Activated CD8-positive, alpha-beta memory T cell treated with anti-CD3 and anti-CD28 coated beads, Interleukin-2, amount 50 U/mL, for 48 hours (primary cell): Measurements from ENCODE around the gene UXT.
"Not testable (repeated sequence)": the region's sequence is repeated elsewhere in the genome, so short reads cannot be mapped to it uniquely, and the experiment has no call there.

Experiments
- DNase-seq: peaks from one replicate; pipeline ENCODE4 v3.0.0-alpha.2; 2020

Gene UXT

DNA sequence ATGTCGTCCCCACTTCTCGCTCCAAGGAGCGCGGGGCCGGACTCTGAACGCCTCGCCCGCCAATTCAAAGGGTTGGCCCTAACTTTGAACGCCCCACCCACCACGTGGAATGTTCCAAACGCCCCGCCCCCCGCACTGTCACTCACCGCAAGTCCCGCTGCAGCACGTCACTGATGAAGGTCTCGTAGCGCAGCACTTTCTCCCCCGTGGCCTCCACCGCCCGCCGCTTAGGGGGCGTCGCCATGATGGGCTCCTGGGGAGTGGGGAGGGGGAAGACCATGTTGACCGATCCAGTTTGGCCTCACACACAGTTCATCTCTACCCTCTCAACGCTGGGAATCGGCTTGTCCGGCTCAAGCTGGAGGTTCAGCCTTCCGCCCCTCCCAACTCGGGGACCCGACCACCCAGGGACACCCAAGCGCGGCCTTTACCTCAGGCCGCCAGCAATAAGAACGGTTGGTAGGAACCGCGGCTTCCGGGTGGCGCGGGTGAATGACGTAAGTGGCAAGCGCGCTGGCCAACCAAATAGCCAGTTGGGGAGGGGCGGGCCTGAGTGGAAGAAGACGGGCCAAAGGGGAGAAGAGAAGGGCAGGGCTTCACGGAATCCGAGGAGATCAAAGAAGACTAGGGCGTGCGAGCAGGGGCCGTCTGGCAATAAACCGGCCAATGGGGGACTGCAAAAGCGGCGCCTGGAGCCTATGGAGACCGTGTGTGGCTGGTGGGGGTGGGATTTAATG, at the start of gene UXT:
TSS of gene UXT (minus strand) at position 497 of the 737 bp plus-strand sequence. CDS start at position 244, 253 bp downstream.
- DNase-seq, result peak; percentile 94

DNA sequence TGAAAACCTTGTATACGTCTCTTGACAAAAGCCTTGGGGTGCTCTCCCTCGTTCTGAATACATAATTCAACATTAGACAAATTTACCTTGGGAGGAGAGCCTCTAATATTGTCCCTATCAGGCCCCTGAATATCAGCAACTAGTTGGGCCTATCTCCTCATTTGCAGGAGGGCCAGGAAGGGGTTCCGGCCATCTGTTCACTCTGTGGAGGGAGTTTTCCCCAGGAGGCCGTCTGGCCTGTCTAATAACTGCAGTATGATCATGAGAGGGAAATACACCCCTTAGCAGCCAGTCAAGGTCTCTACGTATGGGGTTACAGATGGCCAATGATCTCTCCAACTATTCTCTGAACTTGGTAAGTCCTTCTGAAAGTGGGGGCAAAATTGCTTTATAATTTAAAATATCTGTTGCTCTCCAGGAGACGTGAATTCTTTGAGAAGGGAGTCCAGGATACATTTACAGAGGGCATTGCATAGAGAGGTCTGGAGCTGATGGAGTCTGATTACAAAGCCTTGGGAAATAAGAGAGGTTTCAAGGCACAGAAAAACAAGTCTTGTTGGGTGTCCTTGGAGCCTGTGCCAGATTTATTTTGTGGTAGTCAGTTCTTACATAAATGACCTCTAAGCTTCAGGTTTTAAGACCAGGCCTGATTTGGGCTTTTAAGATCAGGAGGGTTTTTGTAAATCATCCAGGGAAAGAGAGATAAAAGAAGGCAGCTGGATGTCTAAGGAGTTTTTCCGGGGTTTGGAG, 48.2 kb upstream of the UXT start:
- no peak for DNase-seq

GRCh38 chrX:47706575-47706974, 47.6 kb upstream of the UXT start:
- no peak for DNase-seq

GRCh38 chrX:47704736-47705135, 45.8 kb upstream of the UXT start:
- no peak for DNase-seq

GRCh38 chrX:47697181-47697580, 38.2 kb upstream of the UXT start:
- no peak for DNase-seq

DNA sequence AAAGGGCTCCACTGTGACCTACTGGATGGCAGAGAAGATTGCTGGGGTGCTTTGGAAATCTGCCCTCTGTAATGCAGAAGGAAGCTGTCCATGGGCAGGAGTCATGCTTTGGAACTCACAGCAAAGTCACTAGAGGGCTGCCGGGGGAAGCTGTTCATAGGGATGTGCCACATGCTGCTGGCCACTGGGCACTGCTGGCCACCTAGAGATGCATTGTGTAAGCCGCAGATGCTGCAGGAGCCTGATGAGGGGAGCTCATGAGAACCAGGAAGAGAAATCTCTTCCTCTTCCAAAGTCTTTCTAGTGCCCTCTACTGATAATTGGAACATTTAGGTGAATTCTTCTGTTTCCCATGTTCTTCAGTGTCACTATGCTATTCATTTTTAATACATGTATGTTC, 31.2 kb upstream of the UXT start:
- DNase-seq, result no peak

- no peak for DNase-seq
Observed at GRCh38 chrX:47687263-47687662, 28.3 kb upstream of the UXT start.

- DNase-seq, result no peak
Observed at GRCh38 chrX:47683829-47684205, 24.8 kb upstream of the UXT start.

DNA sequence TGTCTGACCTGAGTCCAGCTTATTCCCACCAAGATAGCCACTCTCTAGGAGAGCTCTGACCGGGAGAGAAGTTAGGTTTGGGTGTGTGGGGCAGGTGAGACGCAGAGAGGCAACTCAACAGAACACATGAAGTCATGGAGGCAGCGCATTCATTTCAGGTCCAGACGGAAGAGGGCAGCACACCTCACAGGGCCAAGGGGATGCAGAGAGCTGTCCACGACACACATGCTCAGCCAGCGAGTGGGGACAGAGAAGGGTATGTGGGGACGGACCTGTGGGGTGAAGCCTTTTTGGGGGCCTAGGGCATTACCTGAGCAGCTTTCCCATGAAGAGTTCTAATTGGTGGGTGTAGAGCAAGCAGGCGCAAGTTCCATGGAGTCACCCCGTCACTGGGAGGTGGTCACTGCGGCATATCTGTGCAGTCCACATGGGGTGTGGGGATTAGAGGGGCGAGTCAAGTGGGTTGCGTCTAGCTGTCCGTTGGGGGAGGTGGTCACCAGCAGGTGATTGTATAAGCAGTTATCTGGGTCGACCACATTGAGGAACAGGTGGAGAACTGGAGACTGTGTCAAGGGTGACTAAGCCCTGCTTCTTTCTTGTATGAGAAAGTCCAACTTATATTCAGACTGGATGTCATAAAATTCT, 24.3 kb upstream of the UXT start:
- no peak for DNase-seq

DNA sequence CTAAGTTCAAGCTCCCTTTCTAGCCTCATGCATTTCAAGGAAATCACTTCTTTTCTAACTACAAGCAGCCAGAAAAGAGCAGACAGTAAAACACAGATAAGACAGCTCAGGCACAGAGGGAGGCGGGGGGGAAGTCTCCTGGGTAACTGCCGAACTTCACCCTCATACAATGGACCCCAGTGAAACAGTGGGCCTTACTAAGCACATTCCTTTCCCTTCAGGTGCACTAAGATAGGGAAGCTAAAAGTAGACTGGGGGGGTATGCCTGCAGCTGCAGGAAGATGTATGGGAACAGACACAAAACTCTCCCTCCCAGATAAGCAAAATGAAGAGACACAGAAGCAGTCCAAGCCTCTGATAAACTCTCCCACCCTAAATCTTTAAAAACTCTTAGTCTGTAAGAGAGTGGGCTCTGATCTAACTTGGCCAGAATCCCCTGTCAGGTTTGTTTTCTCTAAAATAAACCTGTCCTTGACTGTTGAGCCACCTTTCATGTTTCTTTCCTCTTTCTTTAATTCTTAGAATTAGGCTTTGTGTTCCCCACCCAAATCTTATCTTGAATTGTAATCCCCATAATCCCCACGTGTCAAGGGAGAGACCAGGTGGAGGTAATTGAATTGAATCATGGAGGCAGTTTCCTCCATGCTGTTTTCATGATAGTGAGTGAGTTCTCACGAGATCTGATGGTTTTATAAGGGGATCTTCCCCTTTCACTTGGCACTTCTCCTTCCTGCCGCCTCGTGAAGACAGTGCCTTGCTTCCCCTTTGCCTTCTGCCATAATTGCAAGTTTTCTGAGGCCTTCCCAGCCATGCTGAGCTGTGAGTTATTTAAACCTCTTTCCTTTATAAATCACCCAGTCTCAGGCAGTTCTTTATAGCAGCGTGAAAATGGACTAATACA, 17.2 kb upstream of the UXT start:
- not testable (repeated sequence) for DNase-seq

- no peak for DNase-seq
Observed at GRCh38 chrX:47674776-47675175, 15.8 kb upstream of the UXT start.

DNA sequence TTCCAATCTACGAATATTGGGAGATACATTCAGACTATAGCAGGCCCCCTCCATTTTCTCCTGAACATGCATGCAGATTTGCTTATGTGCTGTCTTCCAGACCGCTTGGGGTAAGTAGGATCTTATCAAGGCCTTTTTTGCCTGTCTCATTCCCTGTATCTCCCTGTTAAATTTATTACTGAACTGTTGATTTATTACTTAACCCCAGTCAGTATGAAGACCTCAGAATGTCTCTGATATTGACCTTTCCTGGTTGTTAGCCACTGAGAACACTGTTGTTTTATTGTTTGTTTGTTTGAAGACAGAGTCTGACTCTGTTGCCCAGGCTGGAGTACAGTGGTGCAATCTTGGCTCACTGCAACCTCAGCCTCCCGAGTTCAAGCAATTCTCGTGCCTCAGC, 6.8 kb upstream of the UXT start:
- not testable (repeated sequence) for DNase-seq

DNA sequence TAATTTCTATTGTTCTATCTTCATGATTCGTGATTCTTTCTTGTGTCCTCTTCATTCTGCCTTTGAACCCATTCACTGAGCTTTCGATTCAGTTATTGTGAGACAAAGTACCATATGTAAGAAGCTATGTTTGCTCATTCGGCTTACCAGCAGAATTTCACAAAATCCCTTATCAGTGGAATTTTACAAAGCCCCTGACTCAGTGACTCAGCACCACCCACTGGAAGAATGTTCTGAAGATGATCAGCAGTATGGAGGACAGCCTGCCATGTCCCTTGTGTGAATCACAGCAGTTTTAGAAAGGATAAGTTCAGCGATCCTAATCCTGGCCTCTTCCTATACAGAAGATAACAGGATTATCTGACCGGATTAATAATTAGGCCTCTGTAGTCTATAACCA, 5.8 kb upstream of the UXT start:
- DNase-seq, result no peak

DNA sequence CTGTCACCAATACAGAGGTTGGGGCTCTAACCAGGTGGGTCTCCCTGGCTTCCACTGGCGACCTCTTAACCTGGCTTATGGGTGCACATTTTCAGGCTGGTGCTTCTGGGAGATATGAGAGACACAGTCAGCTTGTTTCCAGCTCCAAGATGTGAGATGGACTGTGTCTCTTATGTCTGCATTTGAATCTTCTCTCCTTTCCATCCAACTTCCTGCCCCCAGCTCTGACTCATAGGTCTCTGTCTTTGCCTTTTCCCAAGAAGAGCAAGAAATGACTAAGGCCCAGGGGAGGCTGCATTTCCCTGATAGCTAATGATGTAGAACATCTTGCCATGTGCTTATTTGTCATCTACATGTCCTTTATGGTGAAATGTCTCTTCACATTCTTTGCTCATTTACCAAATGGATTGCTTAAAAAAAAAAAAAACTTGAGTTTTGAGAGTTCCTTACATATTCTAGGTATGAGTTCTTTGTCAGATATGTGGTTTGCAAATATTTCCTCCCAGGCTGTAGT, 3.2 kb upstream of the UXT start:
- DNase-seq, result no peak

- no peak for DNase-seq
Observed at GRCh38 chrX:47661539-47661938, 2.6 kb upstream of the UXT start.

DNA sequence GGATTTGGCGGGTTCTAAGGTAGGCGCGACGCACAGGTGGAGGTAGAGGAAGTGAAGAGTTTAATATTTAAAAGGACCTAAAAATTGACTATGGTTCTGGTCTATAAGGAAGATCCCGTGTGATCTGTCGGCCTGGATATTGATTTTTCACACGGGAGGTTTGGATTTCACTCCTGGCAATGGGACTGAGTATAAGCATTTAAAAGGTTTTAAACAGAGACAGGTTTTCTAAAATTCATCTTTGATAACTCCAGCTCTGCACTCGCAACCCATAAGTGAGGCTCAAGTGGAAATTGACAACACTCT, 394 bp upstream of the UXT start:
- DNase-seq, result no peak

- DNase-seq, result no peak
Observed at GRCh38 chrX:47658301-47658683, 688 bp downstream of the UXT start.

DNA sequence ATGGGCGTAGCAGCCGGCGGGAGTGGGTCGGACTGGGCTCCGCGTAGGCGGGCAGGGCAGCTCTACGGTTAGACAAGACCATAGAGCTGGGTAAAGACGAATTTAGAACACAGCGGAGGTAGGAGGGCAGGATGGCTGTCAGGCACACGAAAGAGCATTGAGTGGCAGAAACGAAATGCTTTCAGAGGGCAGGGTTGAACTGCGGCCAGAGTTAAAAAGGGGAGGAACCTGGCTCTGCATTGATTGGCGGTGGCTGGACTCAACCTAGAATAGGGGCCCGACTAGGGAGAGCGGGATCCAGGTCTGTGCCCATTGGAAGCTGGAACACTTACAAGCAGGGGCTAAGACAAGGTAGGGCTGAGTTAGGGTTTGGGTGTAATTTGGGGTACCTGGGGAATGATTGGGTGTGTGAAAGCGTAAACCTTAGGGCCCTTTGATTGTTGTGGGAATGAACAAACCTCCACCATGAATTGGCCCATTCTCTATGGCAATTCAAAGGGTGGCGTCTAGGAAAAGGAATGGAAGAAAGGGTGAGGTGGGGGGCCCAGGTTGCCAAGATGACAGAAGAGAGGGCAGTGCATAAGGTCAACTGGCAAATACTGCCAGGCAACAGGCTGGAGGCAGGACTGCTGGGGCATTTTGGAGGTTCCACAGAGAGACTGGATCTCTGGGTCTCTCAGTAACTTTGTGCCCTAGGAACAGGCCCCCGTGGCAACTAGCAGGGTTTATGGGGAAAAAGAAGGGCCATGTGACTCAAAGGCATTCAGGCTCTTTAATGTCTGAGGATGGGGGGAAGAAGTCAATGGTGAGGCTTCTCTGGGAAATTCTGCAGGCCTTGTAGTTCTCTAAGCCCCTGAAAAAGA, 7.7 kb downstream of the UXT start:
- no peak for DNase-seq

GRCh38 chrX:47650164-47651042, 8.6 kb downstream of the UXT start, which contains the start of gene ELK1:
TSS of gene ELK1 (minus strand) at chrX:47650563. CDS start at chrX:47641441, 9,122 bp downstream.
- peak; percentile 88 for DNase-seq

- no peak for DNase-seq
Observed at GRCh38 chrX:47649781-47650163, 9.2 kb downstream of the UXT start.

GRCh38 chrX:47649271-47649670, 9.7 kb downstream of the UXT start:
- no peak for DNase-seq
